Neutrophil (primary cell): ENCODE measurements around the gene SRSF2.

ENCODE experiments used
- H3K27ac ChIP-seq: fragments of 200-600 bp; sonication (generic); 2 replicates; pipeline ENCODE4 v1.5.1; 2016; ENCODE audit warnings: mild to moderate bottlenecking, moderate library complexity
- H3K27me3 ChIP-seq: fragments of 200-600 bp; sonication (generic); 2 replicates; pipeline ENCODE4 v1.6.0; 2016; ENCODE audit warnings: mild to moderate bottlenecking
- H3K36me3 ChIP-seq: fragments of 200-600 bp; sonication (generic); 2 replicates; pipeline ENCODE4 v1.5.1; 2017
- H3K4me1 ChIP-seq, 2 experiments: fragments of 200-600 bp in 1 of 2; sonication (generic) in 1 of 2; 1 replicate in 1 of 2; 2 replicates in 1 of 2; pipeline versions ENCODE4 v1.5.1 to v1.6.1; 2013 to 2016; ENCODE audit warnings: low read depth in 1 of 2, low read length in 1 of 2, mild to moderate bottlenecking in 1 of 2, moderate library complexity in 1 of 2; ENCODE audit not compliant: control insufficient read depth in 1 of 2, insufficient read depth in 1 of 2
- H3K4me3 ChIP-seq, 2 experiments: fragments of 200-600 bp in 1 of 2; sonication (generic) in 1 of 2; 1 replicate in 1 of 2; 2 replicates in 1 of 2; pipeline ENCODE4 v1.5.1; 2013 to 2016; ENCODE audit warnings: low read depth in 1 of 2, low read length in 1 of 2, mild to moderate bottlenecking in 1 of 2, moderate library complexity in 1 of 2
- H3K9me3 ChIP-seq: fragments of 200-600 bp; sonication (generic); 2 replicates; pipeline ENCODE4 v1.5.1; 2016
- CTCF ChIP-seq: fragments of 200-600 bp; sonication (generic); IDR thresholded peaks from 2 replicates; pipeline ENCODE4 v1.5.1; 2016; ENCODE audit warnings: antibody characterized with exemption

The SRSF2 gene

GRCh38 chr17:76736349-76737081, 616 bp downstream of the SRSF2 start:
- peaks cover 46 to 54% of the 10 kb centered on the region in 2 experiments for H3K4me1 ChIP-seq
- peak; percentile 41 for TF ChIP-seq CTCF
- H3K27ac ChIP-seq = peak overlapping the region; percentile 96
- H3K27me3 ChIP-seq = no peaks in the 10 kb centered on the region
- H3K9me3 ChIP-seq = no peaks in the 10 kb centered on the region
- H3K4me3 ChIP-seq = peak overlapping the region; percentile 92
- peaks cover 40% of the 10 kb centered on the region for H3K36me3 ChIP-seq

DNA sequence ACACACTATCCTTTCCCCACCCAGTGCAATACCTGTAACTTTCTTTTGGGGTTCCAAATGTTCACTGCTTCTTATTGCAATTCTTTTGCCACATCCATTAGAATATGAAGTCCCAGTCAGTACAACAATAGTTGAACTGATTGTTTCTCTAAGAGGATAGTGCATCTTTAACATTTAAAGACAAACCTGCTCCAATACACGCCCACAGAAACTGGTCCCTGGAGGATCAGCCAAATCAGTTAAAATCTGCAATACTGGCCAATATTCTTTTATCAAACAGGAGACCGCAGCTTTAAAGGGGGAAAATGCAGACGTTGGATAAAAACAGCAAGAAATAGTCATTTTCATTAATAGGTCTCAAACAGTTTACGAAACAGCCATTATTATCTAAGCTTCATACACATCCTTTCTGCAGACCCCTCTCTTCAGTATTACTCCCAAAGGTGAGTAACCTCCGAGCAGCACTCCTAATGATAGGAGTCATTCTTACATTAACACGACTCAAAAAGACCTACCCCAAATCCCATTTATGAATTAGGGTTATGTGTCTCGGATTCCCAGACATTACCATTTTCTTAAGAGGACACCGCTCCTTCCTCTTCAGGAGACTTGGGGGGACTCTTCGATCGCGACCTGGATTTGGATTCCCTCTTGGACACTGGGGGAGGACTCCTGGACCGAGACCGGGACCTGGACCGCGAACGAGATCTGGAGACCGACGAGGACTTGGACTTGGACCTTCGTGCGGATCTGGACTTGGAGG, 1.4 kb downstream of the SRSF2 start:
- Histone ChIP-seq H3K27ac (peak overlapping the region; percentile 96), H3K36me3 (peaks cover 44% of the 10 kb centered on the region), H3K4me1 (peaks cover 46 to 59% of the 10 kb centered on the region in 2 experiments), H3K4me3 (peak overlapping the region; percentile 92), H3K9me3 (no peaks in the 10 kb centered on the region), H3K27me3 (no peaks in the 10 kb centered on the region)
- TF ChIP-seq CTCF = no peak

DNA sequence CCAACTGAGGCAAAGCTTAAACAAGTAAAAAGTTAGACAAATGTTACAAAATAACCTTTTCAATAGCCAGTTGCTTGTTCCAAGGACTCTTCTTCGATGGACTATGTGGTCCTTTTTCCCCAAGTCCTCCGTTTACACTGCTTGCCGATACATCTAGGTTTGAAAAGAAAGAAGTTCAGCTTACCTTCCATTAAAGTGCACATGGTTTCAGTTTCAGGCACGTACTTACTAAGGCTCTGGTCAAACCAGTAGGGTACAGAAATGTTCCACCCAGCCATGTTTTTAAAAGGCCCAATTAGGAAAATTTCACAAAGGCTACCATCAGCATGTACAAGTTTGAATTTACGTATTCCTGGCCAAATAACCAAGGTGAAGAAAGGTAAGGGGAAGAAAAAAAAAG, 2.1 kb downstream of the SRSF2 start:
- TF ChIP-seq CTCF = no peak
- Histone ChIP-seq H3K27ac (peak overlapping the region; percentile 96), H3K27me3 (no peaks in the 10 kb centered on the region), H3K9me3 (no peaks in the 10 kb centered on the region), H3K4me3 (peak overlapping the region; percentile 92), H3K36me3 (peaks cover 44% of the 10 kb centered on the region), H3K4me1 (peaks cover 46 to 59% of the 10 kb centered on the region in 2 experiments)

- TF ChIP-seq CTCF = no peak
- Histone ChIP-seq H3K36me3 (peaks cover 44% of the 10 kb centered on the region), H3K9me3 (no peaks in the 10 kb centered on the region), H3K4me3 (peak overlapping the region; percentile 92), H3K4me1 (peaks cover 46 to 60% of the 10 kb centered on the region in 2 experiments), H3K27me3 (no peaks in the 10 kb centered on the region), H3K27ac (peak overlapping the region; percentile 96)
These were observed 2.9 kb downstream of the SRSF2 start for GRCh38 chr17:76734080-76734840.

GRCh38 chr17:76733618-76733957, 3.5 kb downstream of the SRSF2 start:
- peaks cover 41 to 54% of the 10 kb centered on the region in 2 experiments for H3K4me1 ChIP-seq
- H3K27me3 ChIP-seq = no peaks in the 10 kb centered on the region
- H3K36me3 ChIP-seq = peaks cover 44% of the 10 kb centered on the region
- peak overlapping the region; percentile 96 for H3K27ac ChIP-seq
- no peak overlapping the region for H3K4me3 ChIP-seq
- no peak for TF ChIP-seq CTCF
- H3K9me3 ChIP-seq = no peaks in the 10 kb centered on the region
